Mesothelial cell of epicardium (in vitro differentiated cells): ENCODE results near the gene BNIP5. TPM values are rescaled to one million over a fixed set of nuclear protein-coding genes. Genes with fewer than 3 reads are reported as not detected.
A peak's percentile ranks its signal among the peaks of the same experiment; 100 is the strongest.
"Not testable (repeated sequence)": the region's sequence is repeated elsewhere in the genome, so short reads cannot be mapped to it uniquely, and the experiment has no call there.

ENCODE experiments used
- DNase-seq, 2 experiments: peaks; one replicate each; pipeline ENCODE4 v3.0.0; 2021; ENCODE audit warnings: low spot score in 2 of 2; ENCODE audit not compliant: unreplicated experiment in 2 of 2
- H3K27ac Mint-ChIP-seq: 2 replicates; pipeline ENCODE4 v1.8.0; 2021; ENCODE audit warnings: mixed read lengths
- H3K27me3 Mint-ChIP-seq: 2 replicates; pipeline ENCODE4 v1.8.0; 2021; ENCODE audit warnings: low read depth, mixed read lengths
- H3K36me3 Mint-ChIP-seq: 2 replicates; pipeline ENCODE4 v1.8.0; 2021; ENCODE audit warnings: mixed read lengths
- H3K4me1 Mint-ChIP-seq: 2 replicates; pipeline ENCODE4 v1.8.0; 2021; ENCODE audit warnings: mixed read lengths
- H3K4me3 Mint-ChIP-seq: 2 replicates; pipeline ENCODE4 v1.8.0; 2021; ENCODE audit warnings: mild to moderate bottlenecking, moderate library complexity, mixed read lengths
- H3K9me3 Mint-ChIP-seq: 2 replicates; pipeline ENCODE4 v1.8.0; 2021; ENCODE audit warnings: mixed read lengths
- total RNA-seq: library from RNA; stranded (reverse); gene quantifications from 3 replicates; pipeline ENCODE4 v1.2.1, GENCODE V29; 2021
- TF ChIP-seq, protein P1 (sequence below): fragments of 200-600 bp; sonication (generic); IDR thresholded peaks from one replicate; pipeline ENCODE4 v1.5.0; 2021; ENCODE audit warnings: antibody characterized with exemption; ENCODE audit not compliant: unreplicated experiment

The BNIP5 gene
- total RNA-seq, 1 donor from 2014 or later: not detected

DNA sequence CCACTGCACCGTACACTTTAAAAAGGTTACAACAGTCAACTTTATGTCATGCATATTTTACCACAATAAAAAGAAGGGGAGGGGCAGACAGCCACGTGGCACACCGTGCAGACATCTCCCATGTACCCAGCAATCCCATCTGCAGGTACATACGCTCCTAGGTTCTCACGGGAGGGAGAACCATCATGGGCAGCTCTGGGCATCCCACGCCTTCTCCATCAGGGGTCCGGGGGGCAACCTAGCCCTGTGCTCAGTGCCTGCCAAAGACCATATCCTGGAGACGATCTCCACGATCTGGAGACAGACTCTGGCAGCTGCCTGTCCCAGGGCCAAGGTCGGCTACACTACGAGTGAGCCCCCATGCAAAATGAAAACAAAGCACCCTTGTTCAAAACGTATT lies 2.5 kb upstream of the BNIP5 start:
- no peak for DNase-seq
- H3K27ac Mint-ChIP-seq: no peak overlapping the region
- peaks cover 14% of the 10 kb centered on the region for H3K4me1 Mint-ChIP-seq
- TF ChIP-seq, protein P1, sequence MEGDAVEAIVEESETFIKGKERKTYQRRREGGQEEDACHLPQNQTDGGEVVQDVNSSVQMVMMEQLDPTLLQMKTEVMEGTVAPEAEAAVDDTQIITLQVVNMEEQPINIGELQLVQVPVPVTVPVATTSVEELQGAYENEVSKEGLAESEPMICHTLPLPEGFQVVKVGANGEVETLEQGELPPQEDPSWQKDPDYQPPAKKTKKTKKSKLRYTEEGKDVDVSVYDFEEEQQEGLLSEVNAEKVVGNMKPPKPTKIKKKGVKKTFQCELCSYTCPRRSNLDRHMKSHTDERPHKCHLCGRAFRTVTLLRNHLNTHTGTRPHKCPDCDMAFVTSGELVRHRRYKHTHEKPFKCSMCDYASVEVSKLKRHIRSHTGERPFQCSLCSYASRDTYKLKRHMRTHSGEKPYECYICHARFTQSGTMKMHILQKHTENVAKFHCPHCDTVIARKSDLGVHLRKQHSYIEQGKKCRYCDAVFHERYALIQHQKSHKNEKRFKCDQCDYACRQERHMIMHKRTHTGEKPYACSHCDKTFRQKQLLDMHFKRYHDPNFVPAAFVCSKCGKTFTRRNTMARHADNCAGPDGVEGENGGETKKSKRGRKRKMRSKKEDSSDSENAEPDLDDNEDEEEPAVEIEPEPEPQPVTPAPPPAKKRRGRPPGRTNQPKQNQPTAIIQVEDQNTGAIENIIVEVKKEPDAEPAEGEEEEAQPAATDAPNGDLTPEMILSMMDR: no peak
- no peak overlapping the region for H3K4me3 Mint-ChIP-seq
- H3K27me3 Mint-ChIP-seq: peaks cover 45% of the 10 kb centered on the region
- no peaks in the 10 kb centered on the region for H3K36me3 Mint-ChIP-seq
- no peaks in the 10 kb centered on the region for H3K9me3 Mint-ChIP-seq

DNA sequence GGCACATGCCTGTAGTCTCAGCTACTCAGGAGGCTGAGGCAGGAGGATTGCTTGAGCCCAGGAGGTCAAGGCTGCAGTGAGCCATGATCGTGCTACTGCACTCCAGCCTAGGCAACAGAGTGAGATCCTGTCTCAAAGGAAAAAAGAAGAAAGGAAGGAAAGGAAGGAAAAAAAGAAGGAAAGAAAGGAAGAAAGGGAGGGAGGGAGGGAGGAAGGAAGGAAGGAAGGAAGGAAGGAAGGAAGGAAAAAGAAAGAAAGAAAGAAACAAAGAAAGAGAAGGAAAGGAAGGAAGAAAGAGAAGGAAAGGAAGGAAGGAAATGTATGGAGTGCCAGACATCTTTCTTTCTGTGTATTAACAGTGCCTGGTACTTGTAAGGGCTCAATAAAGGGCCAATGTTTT lies 1.5 kb upstream of the BNIP5 start:
- H3K9me3 Mint-ChIP-seq, H3K36me3 Mint-ChIP-seq, H3K4me3 Mint-ChIP-seq, DNase-seq, H3K27ac Mint-ChIP-seq: not testable (repeated sequence)
- Mint-ChIP-seq H3K4me1 (peaks cover 23% of the 10 kb centered on the region), H3K27me3 (peaks cover 48% of the 10 kb centered on the region)

DNA sequence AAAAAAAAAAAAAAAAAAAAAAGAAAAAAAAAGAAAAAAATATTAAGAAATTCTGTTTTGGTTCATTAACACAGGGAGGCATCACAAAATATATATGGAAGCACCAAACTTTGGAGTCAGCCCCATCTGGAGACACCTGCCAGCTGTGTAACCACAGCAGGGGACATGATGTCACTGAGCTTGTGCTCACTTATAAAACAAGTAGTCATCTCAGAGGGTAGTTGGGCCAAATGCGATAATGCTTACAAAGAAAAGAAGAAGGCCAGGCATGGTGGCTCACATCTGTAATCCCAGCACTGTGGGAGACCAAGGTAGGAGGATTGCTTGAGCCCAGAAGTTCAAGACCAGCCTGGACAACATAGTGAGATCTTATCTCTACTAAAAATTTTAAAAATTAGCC lies 1.1 kb upstream of the BNIP5 start:
- Mint-ChIP-seq H3K27ac (no peak overlapping the region), H3K9me3 (no peaks in the 10 kb centered on the region), H3K36me3 (no peaks in the 10 kb centered on the region), H3K27me3 (peaks cover 51% of the 10 kb centered on the region), H3K4me3 (no peak overlapping the region), H3K4me1 (peaks cover 26% of the 10 kb centered on the region)
- TF ChIP-seq, protein P1: no peak
- DNase-seq: no peak

DNA sequence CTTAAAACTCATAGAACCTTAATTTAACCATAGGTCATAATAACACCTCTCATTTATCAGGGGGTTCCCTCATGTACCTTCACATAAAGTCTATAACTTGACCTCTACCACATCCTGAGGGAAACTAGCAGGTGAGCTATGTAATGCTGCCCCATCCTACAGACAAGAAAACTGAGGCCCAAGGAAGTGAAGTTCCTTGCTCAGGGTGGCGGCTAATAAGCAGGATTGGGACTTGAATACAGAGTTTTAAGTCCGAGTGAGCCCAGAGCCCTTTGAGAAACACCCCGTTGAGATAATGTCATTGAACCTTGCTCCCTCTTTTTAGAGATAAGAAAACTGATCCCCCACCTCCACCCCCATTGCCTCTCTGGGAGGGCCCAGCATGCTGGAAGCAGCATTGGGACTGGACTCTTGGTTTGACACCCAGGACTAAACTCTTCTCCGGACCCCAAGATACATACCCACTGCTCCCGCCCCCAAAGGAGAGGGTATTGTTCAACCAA lies 429 bp downstream of the BNIP5 start:
- TF ChIP-seq, protein P1: no peak
- peaks cover 26% of the 10 kb centered on the region for H3K4me1 Mint-ChIP-seq
- no peak overlapping the region for H3K4me3 Mint-ChIP-seq
- H3K36me3 Mint-ChIP-seq: no peaks in the 10 kb centered on the region
- no peak overlapping the region for H3K27ac Mint-ChIP-seq
- no peak for DNase-seq
- H3K27me3 Mint-ChIP-seq: peaks cover 48% of the 10 kb centered on the region
- H3K9me3 Mint-ChIP-seq: no peaks in the 10 kb centered on the region

DNA sequence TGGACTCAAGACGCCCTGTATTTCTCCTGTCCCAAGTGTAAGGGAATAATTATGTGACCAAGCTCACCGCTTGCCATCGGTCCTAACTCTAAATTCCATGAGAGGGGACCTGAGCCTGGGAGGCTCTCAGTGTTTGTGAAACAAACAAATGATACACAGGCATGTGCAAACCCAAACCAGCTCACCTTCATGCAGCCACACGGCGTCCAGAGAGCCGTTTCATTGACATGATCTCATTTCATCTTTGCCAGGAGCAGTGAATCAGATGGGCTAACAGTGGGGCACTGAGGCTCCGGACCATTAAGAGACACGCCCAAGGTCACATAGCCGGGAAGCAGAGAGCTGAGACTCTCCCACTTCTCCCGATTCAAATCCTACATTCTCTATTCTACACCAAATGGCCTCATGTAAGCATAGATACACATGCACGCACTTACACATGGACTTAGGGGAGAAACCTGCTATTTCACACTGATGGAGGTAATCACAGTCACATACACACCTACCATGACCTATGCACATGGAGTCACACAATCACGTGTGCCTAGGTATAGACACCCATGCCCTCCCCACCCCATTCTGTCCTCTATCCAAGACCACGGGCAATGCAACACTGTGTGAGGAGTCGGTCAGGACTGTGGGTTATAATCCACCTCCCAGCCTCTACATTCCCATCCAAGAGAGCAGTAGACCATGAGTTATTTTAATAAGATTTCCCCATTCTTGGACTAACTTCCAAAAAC lies 1.1 kb downstream of the BNIP5 start:
- Mint-ChIP-seq H3K4me1 (peaks cover 23% of the 10 kb centered on the region), H3K9me3 (no peaks in the 10 kb centered on the region), H3K27ac (no peak overlapping the region), H3K36me3 (no peaks in the 10 kb centered on the region), H3K4me3 (no peak overlapping the region), H3K27me3 (peaks cover 44% of the 10 kb centered on the region)
- TF ChIP-seq, protein P1: no peak
- no peak for DNase-seq

DNA sequence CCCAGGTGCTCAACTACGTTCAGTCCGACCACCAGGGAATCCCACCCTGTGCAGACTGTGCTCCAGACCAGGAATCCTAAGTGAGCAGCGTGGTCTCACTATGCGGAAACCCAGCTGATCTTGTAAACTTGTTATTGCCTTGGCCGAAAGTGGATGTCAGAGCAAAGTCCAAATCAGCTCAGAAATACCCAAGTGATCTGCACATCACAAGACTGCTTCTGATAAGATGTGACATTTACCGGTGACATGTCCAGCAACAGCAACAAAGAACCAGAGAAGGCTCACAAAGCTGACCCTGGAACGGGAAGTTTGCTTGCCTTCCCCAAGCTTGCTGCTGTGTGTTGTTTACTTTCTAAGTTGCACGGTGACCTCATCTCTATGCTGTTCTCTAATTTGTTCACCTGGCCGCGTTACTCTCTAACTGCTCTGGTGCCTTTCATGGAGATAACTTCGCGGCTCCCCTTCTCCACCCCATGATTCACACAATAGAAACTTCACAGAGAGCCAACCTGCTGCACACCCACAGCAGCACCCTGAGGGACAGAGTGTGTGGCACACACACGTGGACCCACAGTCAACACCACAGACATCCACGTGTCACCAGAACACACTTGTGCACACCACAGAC lies 1.7 kb downstream of the BNIP5 start:
- Mint-ChIP-seq H3K36me3 (no peaks in the 10 kb centered on the region), H3K4me1 (peaks cover 22% of the 10 kb centered on the region), H3K4me3 (no peak overlapping the region), H3K9me3 (no peaks in the 10 kb centered on the region), H3K27me3 (peaks cover 37% of the 10 kb centered on the region), H3K27ac (peak overlapping the region; percentile 66)
- TF ChIP-seq, protein P1: no peak
- DNase-seq: no peak
